ENCODE data around the gene CXCR3. TPM values are rescaled to one million over a fixed set of nuclear protein-coding genes. Genes with fewer than 3 reads are reported as not detected.

Gene CXCR3
- total RNA-seq, 2 donors from 2014 or later: 0.20 TPM; not detected in 1

DNA sequence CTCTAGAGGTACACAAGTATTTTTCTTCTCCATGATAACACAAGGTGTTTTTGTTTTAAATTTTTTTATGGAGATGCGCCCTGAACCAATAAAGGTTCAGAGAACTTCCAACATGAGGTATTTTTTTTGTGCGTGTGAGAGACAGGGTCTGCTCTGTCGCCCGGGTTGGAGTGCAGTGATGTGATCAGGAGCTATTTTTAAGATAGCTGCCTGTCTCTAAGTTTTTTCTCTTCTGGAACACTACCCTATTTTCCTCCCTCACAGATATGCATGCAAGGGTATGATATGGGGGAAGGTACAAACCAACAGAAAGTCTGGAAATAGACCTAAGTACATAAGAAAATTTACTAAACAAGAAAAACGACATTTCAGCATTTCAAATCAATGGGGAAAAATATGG, 37.1 kb downstream of the CXCR3 start:
- no peak for DNase-seq (ENCODE audit: low spot score)
- H3K4me3 ChIP-seq: no peak overlapping the region
- H3K4me1 ChIP-seq: no peaks in the 10 kb centered on the region
- H3K27me3 ChIP-seq: no peaks in the 10 kb centered on the region
- no peaks in the 10 kb centered on the region for H3K9me3 ChIP-seq
- TF ChIP-seq CTCF (IDR thresholded peaks at IDR 0.05): no peak
- H3K36me3 ChIP-seq: peaks cover 4% of the 10 kb centered on the region
- no peak overlapping the region for H3K27ac ChIP-seq

GRCh38 chrX:71579990-71580380, 38.3 kb downstream of the CXCR3 start:
- peaks cover 4% of the 10 kb centered on the region for H3K36me3 ChIP-seq
- no peak for DNase-seq (ENCODE audit: low spot score)
- no peaks in the 10 kb centered on the region for H3K27me3 ChIP-seq
- no peaks in the 10 kb centered on the region for H3K9me3 ChIP-seq
- no peak for TF ChIP-seq CTCF (IDR thresholded peaks at IDR 0.05)
- no peaks in the 10 kb centered on the region for H3K4me1 ChIP-seq
- H3K4me3 ChIP-seq: no peak overlapping the region
- no peak overlapping the region for H3K27ac ChIP-seq

GRCh38 chrX:71579136-71579989, 38.9 kb downstream of the CXCR3 start:
- H3K4me3 ChIP-seq: no peak overlapping the region
- DNase-seq (ENCODE audit: low spot score): no peak
- H3K9me3 ChIP-seq: no peaks in the 10 kb centered on the region
- no peak for TF ChIP-seq CTCF (IDR thresholded peaks at IDR 0.05)
- peaks cover 8% of the 10 kb centered on the region for H3K36me3 ChIP-seq
- no peak overlapping the region for H3K27ac ChIP-seq
- H3K27me3 ChIP-seq: no peaks in the 10 kb centered on the region
- H3K4me1 ChIP-seq: no peaks in the 10 kb centered on the region

DNA sequence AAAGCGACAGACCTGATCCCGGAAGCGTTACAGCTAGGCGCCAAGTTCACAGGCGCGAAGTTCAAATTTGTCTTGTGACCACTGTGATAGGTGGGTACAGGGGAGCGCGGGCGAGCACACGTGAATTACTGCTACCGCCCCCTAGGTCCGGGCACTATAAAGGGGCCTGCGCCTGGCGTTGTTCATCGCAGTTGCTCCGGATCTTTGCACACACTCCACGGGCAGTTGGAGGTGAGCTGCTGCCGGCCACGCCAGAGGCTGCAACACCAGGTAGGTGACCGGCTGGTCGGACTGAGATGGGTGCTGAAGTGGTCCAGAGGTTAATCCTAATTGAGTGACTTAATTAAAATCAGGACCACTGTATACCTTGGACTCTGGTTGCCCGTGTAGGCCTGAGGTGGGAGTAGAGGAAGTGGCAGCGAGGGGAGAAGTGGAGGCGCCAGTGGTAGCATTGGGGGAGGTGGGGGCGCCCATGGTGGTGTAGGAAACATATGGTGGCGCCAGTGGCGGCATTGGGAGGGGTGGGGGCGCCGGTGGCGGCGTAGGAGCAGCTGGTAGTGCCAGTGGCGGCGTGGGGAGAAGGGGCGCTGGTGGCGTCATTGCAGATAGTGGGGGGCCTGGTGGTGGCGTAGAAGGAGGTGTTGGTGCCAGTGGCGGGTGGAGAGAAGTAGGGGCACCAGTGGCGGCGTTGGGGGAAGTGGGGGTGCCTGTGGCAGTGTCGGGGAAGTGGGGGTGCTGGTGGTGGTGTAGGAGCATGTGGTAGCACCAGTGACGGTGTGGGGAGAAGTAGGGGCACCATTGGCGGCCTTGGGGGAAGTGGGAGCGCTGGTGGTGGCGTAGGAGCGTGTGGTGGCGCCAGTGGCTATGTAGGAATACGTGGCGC, 39.8 kb downstream of the CXCR3 start, which contains the start of gene GCNA:
Gene GCNA, plus strand, starts transcription at position 185 of the 883 bp plus-strand sequence. CDS start 2,385 bp downstream, outside the sequence.
- Histone ChIP-seq H3K36me3 (peaks cover 16% of the 10 kb centered on the region), H3K27me3 (no peaks in the 10 kb centered on the region), H3K4me1 (no peaks in the 10 kb centered on the region), H3K4me3 (no peak within 1 kb of the TSS), H3K9me3 (no peaks in the 10 kb centered on the region), H3K27ac (no peak within 1 kb of the TSS)
- no peak for TF ChIP-seq CTCF (IDR thresholded peaks at IDR 0.05)
- no peak for DNase-seq (ENCODE audit: low spot score)

DNA sequence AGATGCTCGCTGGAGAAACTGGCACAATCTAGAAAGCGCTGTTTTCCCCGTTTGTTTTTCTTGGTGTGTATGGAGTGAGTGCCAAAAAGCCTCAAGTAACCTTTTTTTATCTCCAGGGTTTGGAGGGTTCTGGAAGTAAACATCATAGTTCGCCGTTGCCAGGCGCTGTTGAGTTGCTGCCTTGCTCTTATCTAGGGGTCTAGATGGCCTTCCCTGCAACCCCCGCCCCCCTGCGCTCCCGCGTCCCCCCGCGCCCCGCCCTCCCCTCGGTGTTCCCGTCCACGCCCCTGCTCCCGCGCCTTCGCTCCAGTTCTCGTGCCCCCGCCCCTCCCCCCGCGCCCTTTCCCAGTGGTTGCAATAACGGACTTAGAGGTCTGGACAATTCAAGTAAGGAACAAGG, 40.6 kb downstream of the CXCR3 start:
- DNase-seq (ENCODE audit: low spot score): no peak
- no peak for TF ChIP-seq CTCF (IDR thresholded peaks at IDR 0.05)
- H3K27ac ChIP-seq: no peak overlapping the region
- H3K27me3 ChIP-seq: no peaks in the 10 kb centered on the region
- H3K36me3 ChIP-seq: peaks cover 16% of the 10 kb centered on the region
- H3K4me1 ChIP-seq: no peaks in the 10 kb centered on the region
- H3K4me3 ChIP-seq: no peak overlapping the region
- H3K9me3 ChIP-seq: no peaks in the 10 kb centered on the region

All from right atrium auricular region (tissue), 2 donors.